H1 (cell line): Measurements from ENCODE around the gene MED12L. TPM values are rescaled to one million over a fixed set of nuclear protein-coding genes. Genes with fewer than 3 reads are reported as not detected.

ENCODE experiments used
- CTCF ChIA-PET: fragments of 300-600 bp; sonication (Branson Sonifier 250); formaldehyde crosslinking; loops from one replicate; lab custom pipeline; 2021; ENCODE audit not compliant: partially characterized antibody; lab: Charles Lee
- POLR2A ChIA-PET: fragments of 300-600 bp; sonication (Branson Sonifier 250); formaldehyde crosslinking; loops from one replicate; lab custom pipeline; 2021; ENCODE audit warnings: inconsistent platforms; ENCODE audit not compliant: partially characterized antibody; lab: Charles Lee
- DNase-seq, 2 experiments: peaks; one replicate each; pipeline versions ENCODE4 v3.0.0 to v3.0.0-alpha.2; 2010 to 2022; ENCODE audit warnings: low spot score in 2 of 2, low read depth in 1 of 2, mixed read lengths in 1 of 2
- FAIRE-seq: peaks from 2 replicates; lab custom pipeline; 2011; peaks lifted over from hg19 to GRCh38; lab: Jason Lieb, UNC
- H2AFZ ChIP-seq: 2 replicates; pipeline ENCODE4 v1.8.1; 2012; ENCODE audit warnings: low read length, inconsistent platforms
- H2AK5ac ChIP-seq: 2 replicates; pipeline ENCODE4 v1.6.1; 2013; ENCODE audit warnings: low read depth, low read length
- H2BK120ac ChIP-seq: replicated peaks from 2 replicates; pipeline ENCODE3; 2013; ENCODE audit warnings: low read depth, low read length, inconsistent platforms
- H2BK12ac ChIP-seq: 2 replicates; pipeline ENCODE4 v1.6.1; 2013; ENCODE audit warnings: low read depth, low read length
- H2BK15ac ChIP-seq: 2 replicates; pipeline ENCODE4 v1.6.1; 2013; ENCODE audit warnings: low read length
- H2BK20ac ChIP-seq: 2 replicates; pipeline ENCODE4 v1.6.1; 2013; ENCODE audit warnings: low read length
- H2BK5ac ChIP-seq: 2 replicates; pipeline ENCODE4 v1.6.1; 2013; ENCODE audit warnings: low read depth, low read length
- H3K14ac ChIP-seq: 2 replicates; pipeline ENCODE4 v1.6.1; 2013; ENCODE audit warnings: inconsistent platforms; ENCODE audit not compliant: insufficient read length
- H3K18ac ChIP-seq: 2 replicates; pipeline ENCODE4 v1.6.1; 2013; ENCODE audit warnings: low read length; ENCODE audit errors: extremely low read depth
- H3K23ac ChIP-seq: 2 replicates; pipeline ENCODE4 v1.6.1; 2013; ENCODE audit warnings: inconsistent platforms; ENCODE audit not compliant: insufficient read length
- H3K23me2 ChIP-seq: 2 replicates; pipeline ENCODE4 v1.6.1; 2013; ENCODE audit warnings: low read depth, low read length
- H3K27ac ChIP-seq: 2 replicates; pipeline ENCODE4 v1.6.1; 2011; ENCODE audit warnings: low read depth, low read length, inconsistent platforms
- H3K27me3 ChIP-seq, 4 experiments: replicated peaks in 1 of 4; 1 replicate in 1 of 4; 2 replicates in 3 of 4; pipeline versions ENCODE4 v1.6.1 to v1.8.1; 2011 to 2013; ENCODE audit warnings: low read length in 3 of 4, mild to moderate bottlenecking in 3 of 4, inconsistent platforms in 2 of 4, mixed read lengths in 2 of 4, moderate library complexity in 1 of 4; ENCODE audit not compliant: control insufficient read depth in 3 of 4, insufficient read depth in 3 of 4; ENCODE audit errors: extremely low read depth in 1 of 4
- H3K36me3 ChIP-seq, 4 experiments: 2 replicates each; pipeline versions ENCODE4 v1.6.1 to v1.8.1; 2011 to 2013; ENCODE audit warnings: mild to moderate bottlenecking in 4 of 4, low read length in 3 of 4, moderate library complexity in 2 of 4, control low read depth in 1 of 4, inconsistent platforms in 1 of 4; ENCODE audit not compliant: insufficient read depth in 4 of 4, control insufficient read depth in 2 of 4
- H3K4ac ChIP-seq: replicated peaks from 2 replicates; pipeline ENCODE3; 2013; ENCODE audit warnings: low read length, low read depth, mixed read lengths, inconsistent platforms; ENCODE audit not compliant: insufficient read length
- H3K4me1 ChIP-seq, 4 experiments: replicated peaks in 1 of 4; 1 replicate in 1 of 4; 2 replicates in 3 of 4; pipeline versions ENCODE4 v1.6.1 to v1.8.1; 2011 to 2013; ENCODE audit warnings: low read length in 3 of 4, inconsistent platforms in 2 of 4, mixed read lengths in 1 of 4; ENCODE audit not compliant: insufficient read depth in 4 of 4, control insufficient read depth in 3 of 4
- H3K4me2 ChIP-seq, 2 experiments: 2 replicates each; pipeline versions ENCODE4 v1.6.1 to v1.8.1; 2011 to 2013; ENCODE audit warnings: low read depth in 2 of 2, low read length in 2 of 2, control low read depth in 1 of 2, inconsistent platforms in 1 of 2, mild to moderate bottlenecking in 1 of 2; ENCODE audit not compliant: insufficient read depth in 1 of 2
- H3K4me3 ChIP-seq, 4 experiments: fragments of 200-600, 300-600 bp in 1 of 4; sonication (generic), shearing (Covaris generic), sonication (Bioruptor Twin) in 1 of 4; 2 replicates each; pipeline versions ENCODE4 v1.5.1 to v1.8.1; 2011 to 2016; ENCODE audit warnings: low read length in 4 of 4, low read depth in 3 of 4, control low read depth in 2 of 4, inconsistent platforms in 2 of 4, mild to moderate bottlenecking in 2 of 4, mixed read lengths in 1 of 4, moderate library complexity in 1 of 4; ENCODE audit not compliant: insufficient read depth in 2 of 4; ENCODE audit errors: extremely low read depth in 1 of 4
- H3K56ac ChIP-seq: replicated peaks from 2 replicates; pipeline ENCODE3; 2013; ENCODE audit warnings: low read depth, mild to moderate bottlenecking, mixed read lengths, low read length, inconsistent platforms; ENCODE audit not compliant: insufficient read length
- H3K79me1 ChIP-seq: 2 replicates; pipeline ENCODE4 v1.6.1; 2013; ENCODE audit warnings: low read depth, low read length, control low read depth
- H3K79me2 ChIP-seq, 2 experiments: 2 replicates each; pipeline versions ENCODE4 v1.6.1 to v1.8.1; 2012 to 2013; ENCODE audit warnings: low read length in 2 of 2, mild to moderate bottlenecking in 2 of 2, inconsistent platforms in 1 of 2; ENCODE audit not compliant: insufficient read depth in 2 of 2, control insufficient read depth in 1 of 2
- H3K9ac ChIP-seq, 4 experiments: replicated peaks in 1 of 4; 1 replicate in 1 of 4; 2 replicates in 3 of 4; pipeline versions ENCODE4 v1.6.1 to v1.8.1; 2011 to 2013; ENCODE audit warnings: low read depth in 3 of 4, low read length in 3 of 4, control low read depth in 2 of 4, mild to moderate bottlenecking in 2 of 4, moderate library complexity in 2 of 4, inconsistent platforms in 1 of 4; ENCODE audit errors: extremely low read depth in 1 of 4
- H3K9me3 ChIP-seq, 2 experiments: 2 replicates each; pipeline versions ENCODE4 v1.6.1 to v1.8.1; 2012 to 2013; ENCODE audit warnings: mild to moderate bottlenecking in 2 of 2, moderate library complexity in 2 of 2, control low read depth in 1 of 2, inconsistent platforms in 1 of 2, low read depth in 1 of 2, low read length in 1 of 2, mixed read lengths in 1 of 2; ENCODE audit not compliant: insufficient read depth in 2 of 2
- H4K20me1 ChIP-seq, 2 experiments: replicated peaks in 1 of 2; 2 replicates each; pipeline versions ENCODE3 to v1.8.1; 2011 to 2013; ENCODE audit warnings: inconsistent platforms in 2 of 2, low read length in 2 of 2, mild to moderate bottlenecking in 1 of 2; ENCODE audit not compliant: insufficient read depth in 2 of 2, control insufficient read depth in 1 of 2
- H4K5ac ChIP-seq: 2 replicates; pipeline ENCODE4 v1.6.1; 2013; ENCODE audit warnings: low read length, low read depth, mixed read lengths, inconsistent platforms; ENCODE audit not compliant: insufficient read length
- H4K8ac ChIP-seq: 2 replicates; pipeline ENCODE4 v1.8.0; 2013; ENCODE audit warnings: mild to moderate bottlenecking, moderate library complexity, low read length, inconsistent platforms; ENCODE audit not compliant: insufficient read depth; ENCODE audit errors: extremely low read depth
- H4K91ac ChIP-seq: replicated peaks from 2 replicates; pipeline ENCODE3; 2013; ENCODE audit warnings: low read length, mixed read lengths, inconsistent platforms; ENCODE audit not compliant: insufficient read length
- BRCA1 ChIP-seq: IDR thresholded peaks from 2 replicates; pipeline ENCODE4 v1.6.1; 2012; ENCODE audit warnings: low read depth, low read length, improper control_type of control experiment
- CBX5 ChIP-seq: fragments of 300-800, 300-1000 bp; sonication (generic); IDR thresholded peaks from 2 replicates; pipeline ENCODE4 v1.7.1; 2016; ENCODE audit warnings: antibody characterized with exemption, low read length, low read depth
- CHD1 ChIP-seq: IDR thresholded peaks from 2 replicates; pipeline ENCODE4 v1.6.1; 2012; ENCODE audit warnings: low read depth, low read length, improper control_type of control experiment
- CTBP2 ChIP-seq: IDR thresholded peaks from 2 replicates; pipeline ENCODE4 v1.7.0; 2011; ENCODE audit warnings: borderline replicate concordance, mild to moderate bottlenecking, moderate library complexity, mixed read lengths, low read length; ENCODE audit not compliant: insufficient read depth, insufficient read length
- KDM5A ChIP-seq: fragments of 200-600 bp; IDR thresholded peaks from 2 replicates; pipeline ENCODE4 v1.7.1; 2012; ENCODE audit warnings: mild to moderate bottlenecking, low read length, inconsistent platforms, mixed read lengths
- MAFK ChIP-seq: IDR thresholded peaks from 2 replicates; pipeline ENCODE4 v1.6.1; 2012; ENCODE audit warnings: low read depth, mild to moderate bottlenecking, improper control_type of control experiment, low read length
- NANOG ChIP-seq: IDR thresholded peaks from 2 replicates; pipeline ENCODE4 v1.6.1; 2011; ENCODE audit warnings: low read length, low read depth, mild to moderate bottlenecking, inconsistent platforms; ENCODE audit not compliant: insufficient read depth, poor library complexity, severe bottlenecking
- NRF1 ChIP-seq: IDR thresholded peaks from 2 replicates; pipeline ENCODE4 v1.6.1; 2011; ENCODE audit warnings: mild to moderate bottlenecking, low read depth, low read length, improper control_type of control experiment
- POLR2A ChIP-seq, 2 experiments: IDR thresholded peaks; 1 replicate in 1 of 2; 2 replicates in 1 of 2; pipeline ENCODE4 v1.6.1; 2011; ENCODE audit warnings: low read depth in 2 of 2, low read length in 2 of 2, mild to moderate bottlenecking in 2 of 2; ENCODE audit errors: control extremely low read depth in 1 of 2
- RBBP5 ChIP-seq: IDR thresholded peaks from 2 replicates; pipeline ENCODE4 v1.7.1; 2012; ENCODE audit warnings: low read depth, mild to moderate bottlenecking, inconsistent platforms, low read length, moderate library complexity, borderline replicate concordance
- SAP30 ChIP-seq: fragments of 300-600 bp; sonication (generic); IDR thresholded peaks from 2 replicates; pipeline ENCODE4 v1.7.1; 2012; ENCODE audit warnings: low read length, moderate library complexity, mild to moderate bottlenecking, inconsistent platforms; ENCODE audit not compliant: insufficient read depth, insufficient replicate concordance
- SP1 ChIP-seq: IDR thresholded peaks from 2 replicates; pipeline ENCODE4 v1.6.1; 2011; ENCODE audit warnings: low read depth, low read length
- SP2 ChIP-seq: IDR thresholded peaks from 2 replicates; pipeline ENCODE4 v1.6.1; 2012; ENCODE audit warnings: mild to moderate bottlenecking, low read length, inconsistent platforms
- TBP ChIP-seq: IDR thresholded peaks from 2 replicates; pipeline ENCODE4 v1.6.1; 2011; ENCODE audit warnings: low read depth, low read length, improper control_type of control experiment
- WGBS, 2 experiments: shearing (Covaris generic) in 1 of 2; methylation state at CpG; one replicate each; pipeline versions ENCODE4 v1.1.6 to v1.1.7; 2013 to 2015; ENCODE audit warnings: low lambda C conversion rate in 2 of 2, mixed read lengths in 2 of 2, inconsistent platforms in 1 of 2, low coverage in 1 of 2, missing lambda C conversion rate in 1 of 2; ENCODE audit not compliant: insufficient replicate concordance in 2 of 2, insufficient coverage in 1 of 2, insufficient read length in 1 of 2; ENCODE audit errors: extremely low coverage in 1 of 2, missing lambda C conversion rate in 1 of 2; 5-methylcytosine and 5-hydroxymethylcytosine counted together
- polyA plus RNA-seq, 7 experiments: library from polyadenylated mRNA; depleted of rRNA in 3 of 7; stranded (reverse) in 5 of 7; unstranded in 2 of 7; fragments of >200 nt in 5 of 7; fragments of 200-250 nt in 2 of 7; gene quantifications; 1 replicate in 5 of 7; 2 replicates in 1 of 7; 4 replicates in 1 of 7; pipeline versions ENCODE4 v1.2.1 to v1.2.3, GENCODE V29; 2011 to 2013; ENCODE audit warnings: missing spikeins in 2 of 7, mixed read lengths in 2 of 7
- total RNA-seq: library from RNA; stranded (reverse); fragmentation: NEBNext Ultra II Directional; extraction: Animal tissue kit (Norgen Biotek cat#: 25700); gene quantifications from 2 replicates; pipeline ENCODE4 v1.2.1, GENCODE V29; 2021

MED12L gene
- total and polyA plus RNA-seq, 2 of the 8 experiments (the other 6 are each of a cell fraction or from before 2014, with no cell fraction given), result 3.6 to 26.2 TPM

GRCh38 chr3:151175952-151176351 is 90.5 kb downstream of the MED12L start:
- Histone ChIP-seq H4K5ac (no peak overlapping the region), H3K9ac (no peak overlapping the region), H2BK120ac (no peak overlapping the region), H3K4me2 (no peak overlapping the region), H3K79me1 (no peaks in the 10 kb centered on the region), H3K9me3 (no peaks in the 10 kb centered on the region), H4K8ac (no peak overlapping the region), H3K23ac (no peak overlapping the region), H3K14ac (no peak overlapping the region), H3K56ac (no peak overlapping the region), H2BK12ac (no peak overlapping the region), H3K4me1 (peaks cover 0 to 6% (median 0%) of the 10 kb centered on the region in 4 experiments; a peak in 2 of 7 replicates), H2AFZ (no peak overlapping the region), H3K4ac (no peak overlapping the region), H3K18ac (no peak overlapping the region), H2BK20ac (no peak overlapping the region), H2BK15ac (no peak overlapping the region), H4K20me1 (peaks cover 0 to 2% of the 10 kb centered on the region in 2 experiments), H3K27ac (no peak overlapping the region), H3K4me3 (no peak overlapping the region), H2BK5ac (no peak overlapping the region), H2AK5ac (no peak overlapping the region), H3K27me3 (no peaks in the 10 kb centered on the region), H3K79me2 (no peaks in the 10 kb centered on the region), H3K36me3 (no peaks in the 10 kb centered on the region; a peak in 1 of 8 replicates), H4K91ac (no peak overlapping the region), H3K23me2 (no peaks in the 10 kb centered on the region)
- 82% methylated on average over 2 of the region's 2 CpGs; no CpG with 5 or more reads in 1 of the 2 experiments for WGBS, 2 experiments
- TF ChIP-seq BRCA1, result no peak
- TF ChIP-seq NANOG, result no peak
- TF ChIP-seq POLR2A (IDR thresholded peaks at IDR 0.05; ENCODE audit: control extremely low read depth in 1 of 2, low read depth in 2 of 2, low read length in 2 of 2), result no peak
- no peak for TF ChIP-seq NRF1
- TF ChIP-seq SP1, result no peak
- TF ChIP-seq CTBP2, result no peak
- TF ChIP-seq SAP30, result no peak
- TF ChIP-seq RBBP5, result no peak
- no peak for TF ChIP-seq MAFK
- TF ChIP-seq CHD1, result no peak
- TF ChIP-seq SP2, result no peak
- no peak for TF ChIP-seq KDM5A
- no peak for TF ChIP-seq TBP
- TF ChIP-seq CBX5, result no peak
- DNase-seq (no peak), FAIRE-seq (no peak)
- CTCF ChIA-PET, result no interaction called here
- POLR2A ChIA-PET, result no interaction called here
